HEK293 (cell line): ENCODE measurements around the gene TRIM72.

ENCODE experiments used
- CTCF ChIA-PET: fragments of 350-600 bp; formaldehyde crosslinking; extraction: SDS; loops from one replicate; lab custom pipeline; 2021; ENCODE audit warnings: antibody characterized with exemption; lab: Yijun Ruan, JAX
- POLR2A ChIA-PET: fragments of 300-600 bp; formaldehyde crosslinking; extraction: SDS; loops from one replicate; lab custom pipeline; 2020; ENCODE audit warnings: antibody characterized with exemption, inconsistent platforms; lab: Yijun Ruan, JAX
- H3K27ac ChIP-seq: fragments of 200-500 bp; sonication (Bioruptor generic); 2 replicates; pipeline ENCODE4 v1.5.1; 2014; ENCODE audit warnings: low read depth, low read length, control low read depth, inconsistent platforms; ENCODE audit errors: extremely low read depth
- H3K36me3 ChIP-seq, 2 experiments: fragments of 200-500 bp in 1 of 2; sonication (Bioruptor generic) in 1 of 2; 1 replicate in 1 of 2; 2 replicates in 1 of 2; pipeline ENCODE4 v1.5.1; 2014 to 2017; ENCODE audit warnings: inconsistent platforms in 2 of 2, low read length in 2 of 2; ENCODE audit not compliant: control insufficient read depth in 2 of 2, insufficient read depth in 1 of 2
- H3K4me1 ChIP-seq: fragments of 200-500 bp; sonication (Bioruptor generic); 2 replicates; pipeline ENCODE4 v1.5.1; 2014; ENCODE audit warnings: mild to moderate bottlenecking, low read length, inconsistent platforms; ENCODE audit not compliant: control insufficient read depth, insufficient read depth
- H3K4me3 ChIP-seq: 2 replicates; pipeline ENCODE4 v1.5.1; 2011; ENCODE audit warnings: low read depth, mild to moderate bottlenecking, control low read depth, low read length, moderate library complexity
- H3K9me3 ChIP-seq: fragments of 200-500 bp; sonication (Bioruptor generic); 2 replicates; pipeline ENCODE4 v1.5.1; 2014; ENCODE audit warnings: low read depth, low read length, inconsistent platforms; ENCODE audit not compliant: control insufficient read depth, insufficient read depth
- GLI2 ChIP-seq: fragments of 450-650 bp; formaldehyde crosslinking; IDR thresholded peaks from 2 replicates; pipeline ENCODE4; 2017; ENCODE audit warnings: missing biosample characterization, missing genetic modification characterization, low read depth, borderline replicate concordance
- KLF16 ChIP-seq: fragments of 450-650 bp; formaldehyde crosslinking; IDR thresholded peaks from 2 replicates; pipeline ENCODE4 v1.5.1; 2017; ENCODE audit warnings: missing biosample characterization, missing genetic modification characterization
- SCRT1 ChIP-seq: fragments of 450-650 bp; formaldehyde crosslinking; IDR thresholded peaks from 2 replicates; pipeline ENCODE4 v1.5.1; 2016; ENCODE audit warnings: missing biosample characterization, missing genetic modification characterization, borderline replicate concordance
- ZBTB10 ChIP-seq: fragments of 450-650 bp; formaldehyde crosslinking; IDR thresholded peaks from 2 replicates; pipeline ENCODE4 v1.5.1; 2016; ENCODE audit warnings: missing biosample characterization, missing genetic modification characterization
- ZBTB49 ChIP-seq: fragments of 450-650 bp; formaldehyde crosslinking; IDR thresholded peaks from 2 replicates; pipeline ENCODE4 v1.5.1; 2016; ENCODE audit warnings: missing biosample characterization, missing genetic modification characterization, low read depth
- ZNF10 ChIP-seq: fragments of 450-650 bp; formaldehyde crosslinking; IDR thresholded peaks from 2 replicates; pipeline ENCODE4 v1.5.1; 2017; ENCODE audit warnings: missing biosample characterization, missing genetic modification characterization
- ZNF157 ChIP-seq: fragments of 450-650 bp; formaldehyde crosslinking; IDR thresholded peaks from 2 replicates; pipeline ENCODE4 v1.5.1; 2016; ENCODE audit warnings: missing biosample characterization, missing genetic modification characterization
- ZNF266 ChIP-seq: fragments of 450-650 bp; formaldehyde crosslinking; IDR thresholded peaks from 2 replicates; pipeline ENCODE4 v1.5.1; 2016; ENCODE audit warnings: missing biosample characterization, missing genetic modification characterization, low read depth
- ZNF274 ChIP-seq, 2 experiments: fragments of 200-500 bp in 1 of 2; fragments of 450-650 bp in 1 of 2; sonication (Bioruptor generic) in 1 of 2; formaldehyde crosslinking in 1 of 2; IDR thresholded peaks; 2 replicates each; pipeline versions ENCODE4 v1.5.1 to v1.6.1; 2014 to 2016; ENCODE audit warnings: borderline replicate concordance in 1 of 2, inconsistent platforms in 1 of 2, low read length in 1 of 2, missing biosample characterization in 1 of 2, missing genetic modification characterization in 1 of 2
- ZNF354C ChIP-seq: fragments of 450-650 bp; formaldehyde crosslinking; IDR thresholded peaks from 2 replicates; pipeline ENCODE4 v1.5.1; 2016; ENCODE audit warnings: missing biosample characterization, missing genetic modification characterization, low read depth, borderline replicate concordance
- ZNF596 ChIP-seq: fragments of 450-650 bp; IDR thresholded peaks from 2 replicates; pipeline ENCODE4 v1.5.0; 2018; ENCODE audit warnings: missing biosample characterization, mild to moderate bottlenecking, missing genetic modification characterization, moderate library complexity
- ZNF621 ChIP-seq: fragments of 450-650 bp; formaldehyde crosslinking; IDR thresholded peaks from 2 replicates; pipeline ENCODE4 v1.5.1; 2017; ENCODE audit warnings: missing biosample characterization, missing genetic modification characterization
- ZNF791 ChIP-seq: fragments of 450-650 bp; formaldehyde crosslinking; IDR thresholded peaks from 2 replicates; pipeline ENCODE4 v1.5.1; 2016; ENCODE audit warnings: missing biosample characterization, missing genetic modification characterization
- ZSCAN5A ChIP-seq: fragments of 450-650 bp; formaldehyde crosslinking; IDR thresholded peaks from 2 replicates; pipeline ENCODE4 v1.5.1; 2016; ENCODE audit warnings: missing biosample characterization, missing genetic modification characterization

Gene TRIM72

GRCh38 chr16:31238041-31238440, 24.1 kb downstream of the TRIM72 start:
- Histone ChIP-seq H3K36me3 (no peaks in the 10 kb centered on the region), H3K9me3 (no peaks in the 10 kb centered on the region), H3K4me1 (no peaks in the 10 kb centered on the region), H3K4me3 (no peak overlapping the region), H3K27ac (no peak overlapping the region)
- no peak for TF ChIP-seq ZNF596 (tag by site-specific recombination)
- TF ChIP-seq ZNF354C, result no peak
- no peak for TF ChIP-seq ZSCAN5A (tag by site-specific recombination)
- no peak for TF ChIP-seq GLI2 (tag by site-specific recombination)
- no peak for TF ChIP-seq ZBTB10 (tag by site-specific recombination)
- TF ChIP-seq ZNF10 (tag by site-specific recombination), result no peak
- no peak for TF ChIP-seq SCRT1
- TF ChIP-seq ZNF266 (tag by site-specific recombination), result no peak
- TF ChIP-seq ZNF791 (tag by site-specific recombination), result no peak
- CTCF ChIA-PET, result interaction anchor here (0.7 to 0.8 kb wide), 2 partner anchors 130 to 458 kb away, joined by 3 read pairs; no protein-coding TSS in a partner anchor
- POLR2A ChIA-PET, result no interaction called here

GRCh38 chr16:31242206-31242605, 28.3 kb downstream of the TRIM72 start:
- Histone ChIP-seq H3K36me3 (no peaks in the 10 kb centered on the region), H3K4me1 (no peaks in the 10 kb centered on the region), H3K9me3 (no peaks in the 10 kb centered on the region), H3K4me3 (no peak overlapping the region), H3K27ac (no peak overlapping the region)
- ChIA-PET CTCF (no interaction called here), POLR2A (no interaction called here)
- no peak for TF ChIP-seq KLF16 (tag by site-specific recombination)
- TF ChIP-seq ZNF157 (tag by site-specific recombination), result no peak
- no peak for TF ChIP-seq ZBTB49 (tag by site-specific recombination)
- TF ChIP-seq ZNF621, result no peak
- no peak for TF ChIP-seq ZNF274 (IDR thresholded peaks at IDR 0.05; ENCODE audit: low read length)
- no peak for TF ChIP-seq ZNF274 (tag by site-specific recombination; IDR thresholded peaks at IDR 0.05; ENCODE audit: borderline replicate concordance)
